Mammary epithelial cell (primary cell): ENCODE results near the gene CMSS1.

Experiments used
- CTCF ChIP-seq, 2 donors: IDR thresholded peaks in 1 of 2; conservative IDR thresholded peaks in 1 of 2; 2 replicates each; pipeline ENCODE4 v1.5.1; 2011 to 2012; ENCODE audit warnings: inconsistent platforms in 2 of 2, low read length in 2 of 2, mild to moderate bottlenecking in 2 of 2, control low read depth in 1 of 2, low read depth in 1 of 2; ENCODE audit not compliant: insufficient read depth in 1 of 2; ENCODE audit errors: extremely low read depth in 1 of 2
- EZH2 ChIP-seq: IDR thresholded peaks from 2 replicates; pipeline ENCODE4 v1.6.1; 2012; ENCODE audit warnings: low read length, inconsistent platforms, borderline replicate concordance

- TF ChIP-seq CTCF (conservative IDR thresholded peaks at IDR 0.05 in 1 of 2, IDR thresholded peaks at IDR 0.05 in 1 of 2; ENCODE audit: extremely low read depth in 1 of 2, insufficient read depth in 1 of 2, low read depth in 1 of 2, low read length in 2 of 2), result no peak
- TF ChIP-seq EZH2, result no peak
Observed at GRCh38 chr3:100048248-100048647, 230.6 kb downstream of the CMSS1 start.
